HepG2 (cell line): ENCODE data around the gene ELP4. TPM values are rescaled to one million over a fixed set of nuclear protein-coding genes. Genes with fewer than 3 reads are reported as not detected.
A peak's percentile ranks its signal among the peaks of the same experiment; 100 is the strongest.

Source experiments
- ATAC-seq: fragments of 200-7000 bp; cut with Tn5 transposase; 3 replicates; pipeline ENCODE4 v1.9.1; 2020; ENCODE audit warnings: mild to moderate bottlenecking, moderate library complexity
- BruUV-seq: library from RNA; stranded (reverse); fragments of 400-500 nt; replicated peaks from 2 replicates; lab custom pipeline; 2021; lab: Mats Ljungman, UMichigan
- CTCF ChIA-PET: fragments of 300-600 bp; formaldehyde crosslinking; extraction: SDS; loops from one replicate; lab custom pipeline; 2021; ENCODE audit warnings: low total read pairs, inconsistent platforms, low intra/inter-chr PET ratio; lab: Yijun Ruan, JAX
- POLR2A ChIA-PET: fragments of 350-600 bp; sonication (Branson Sonifier 250); formaldehyde crosslinking; loops from one replicate; lab custom pipeline; 2020; ENCODE audit warnings: antibody characterized with exemption, inconsistent platforms; lab: Yijun Ruan, JAX
- DNase-seq: peaks from one replicate; pipeline ENCODE4 v3.0.0-alpha.2; 2015; ENCODE audit warnings: low spot score
- FAIRE-seq: peaks from 3 replicates; lab custom pipeline; 2011; peaks lifted over from hg19 to GRCh38; lab: Jason Lieb, UNC
- H2AFZ ChIP-seq: one replicate; pipeline ENCODE4 v1.6.1; 2011; ENCODE audit warnings: low read length, inconsistent platforms
- H3K27ac ChIP-seq: fragments of 300-600 bp; 3 replicates; pipeline ENCODE4 v1.8.0; 2011; ENCODE audit warnings: mixed run types, mild to moderate bottlenecking, mixed read lengths, low read length, inconsistent platforms; ENCODE audit not compliant: insufficient read depth; ENCODE audit errors: extremely low read length
- H3K27me3 ChIP-seq, 2 experiments: fragments of 200-600 bp in 1 of 2; 2 replicates in 1 of 2; 3 replicates in 1 of 2; pipeline versions ENCODE4 v1.6.0 to v1.8.0; 2011; ENCODE audit warnings: low read length in 2 of 2, mild to moderate bottlenecking in 2 of 2, moderate library complexity in 2 of 2, inconsistent platforms in 1 of 2; ENCODE audit not compliant: insufficient read depth in 2 of 2, control insufficient read depth in 1 of 2
- H3K36me3 ChIP-seq, 2 experiments: fragments of 200-600 bp in 1 of 2; replicated peaks in 1 of 2; 2 replicates in 1 of 2; 3 replicates in 1 of 2; pipeline versions ENCODE4 v1.5.1 to v1.8.0; 2011; ENCODE audit warnings: low read length in 2 of 2, inconsistent platforms in 1 of 2; ENCODE audit not compliant: insufficient read depth in 2 of 2, control insufficient read depth in 1 of 2
- H3K4me1 ChIP-seq: 2 replicates; pipeline ENCODE4 v1.5.1; 2012; ENCODE audit warnings: low read length, inconsistent platforms; ENCODE audit not compliant: insufficient read depth
- H3K4me2 ChIP-seq: 2 replicates; pipeline ENCODE4 v1.6.0; 2011; ENCODE audit warnings: low read depth, low read length, inconsistent platforms
- H3K4me3 ChIP-seq, 3 experiments: fragments of 200-600 bp in 1 of 3; sonication (generic), shearing (Covaris generic) in 1 of 3; replicated peaks in 1 of 3; 2 replicates each; pipeline ENCODE4 v1.5.1; 2011 to 2016; ENCODE audit warnings: low read length in 3 of 3, inconsistent platforms in 2 of 3, low read depth in 2 of 3, mild to moderate bottlenecking in 2 of 3, control low read depth in 1 of 3, mixed read lengths in 1 of 3; ENCODE audit not compliant: insufficient read depth in 1 of 3
- H3K79me2 ChIP-seq: one replicate; pipeline ENCODE4 v1.6.1; 2011; ENCODE audit warnings: low read length, inconsistent platforms; ENCODE audit not compliant: insufficient read depth
- H3K9ac ChIP-seq: 2 replicates; pipeline ENCODE4 v1.6.0; 2011; ENCODE audit warnings: mild to moderate bottlenecking, low read depth, low read length, inconsistent platforms; ENCODE audit not compliant: insufficient read depth
- H3K9me3 ChIP-seq: 2 replicates; pipeline ENCODE4 v1.5.1; 2012; ENCODE audit warnings: mild to moderate bottlenecking, low read length
- H4K20me1 ChIP-seq: 2 replicates; pipeline ENCODE4 v1.6.0; 2011; ENCODE audit warnings: inconsistent platforms, mild to moderate bottlenecking, low read length, moderate library complexity; ENCODE audit not compliant: insufficient read depth
- MAFF ChIP-seq: IDR thresholded peaks from 2 replicates; pipeline ENCODE4 v1.6.1; 2011; ENCODE audit warnings: low read depth, low read length, improper control_type of control experiment
- MAFK ChIP-seq, 2 experiments: IDR thresholded peaks in 1 of 2; conservative IDR thresholded peaks in 1 of 2; 2 replicates each; pipeline ENCODE4 v1.6.1; 2011; ENCODE audit warnings: improper control_type of control experiment in 2 of 2, low read length in 2 of 2
- MIXL1 ChIP-seq: IDR thresholded peaks from 2 replicates; pipeline ENCODE4 v1.6.1; 2016
- PCBP2 ChIP-seq: fragments of 200-400 bp; formaldehyde crosslinking; optimal IDR thresholded peaks from 2 replicates; pipeline ENCODE3; 2018; ENCODE audit warnings: low read length, low read depth; ENCODE audit not compliant: poor library complexity, severe bottlenecking
- POLR2AphosphoS5 ChIP-seq: IDR thresholded peaks from 2 replicates; pipeline ENCODE4 v1.6.1; 2012; ENCODE audit warnings: low read depth, low read length
- TBP ChIP-seq: sonication (generic); formaldehyde crosslinking; IDR thresholded peaks from 2 replicates; pipeline ENCODE4 v1.5.0; 2020; ENCODE audit warnings: missing genetic modification reagents
- ZEB1 ChIP-seq: IDR thresholded peaks from 2 replicates; pipeline ENCODE4 v1.6.1; 2012; ENCODE audit warnings: mild to moderate bottlenecking, low read depth, inconsistent platforms; ENCODE audit not compliant: insufficient replicate concordance
- ZFP36L1 ChIP-seq: sonication (generic); formaldehyde crosslinking; IDR thresholded peaks from 2 replicates; pipeline ENCODE4 v1.8.0; 2022; ENCODE audit warnings: mild to moderate bottlenecking, missing genetic modification reagents, moderate library complexity
- ZFX ChIP-seq: sonication (generic); formaldehyde crosslinking; IDR thresholded peaks from 2 replicates; pipeline ENCODE4 v1.4.0; 2020; ENCODE audit warnings: mild to moderate bottlenecking, low read depth, missing genetic modification reagents, moderate library complexity
- whole genome bisulfite sequencing: methylation state at CpG from one replicate; pipeline ENCODE4 v1.1.6; 2017; ENCODE audit warnings: low lambda C conversion rate; 5-methylcytosine and 5-hydroxymethylcytosine counted together
- in situ Hi-C: cut with HindIII; loops from 2 replicates; pipeline ENCODE4 v1.10.0; 2017; ENCODE audit warnings: low pct_unique_long_range_greater_than_20kb; ENCODE audit not compliant: extremely low pct_ligation_motif_present
- intact Hi-C: fragments of 100-400 bp; cut with micrococcal nuclease; formaldehyde crosslinking; loops from one replicate; pipeline ENCODE4 v1.10.0; 2022; ENCODE audit not compliant: unreplicated experiment
- polyA plus RNA-seq, 8 experiments: library from polyadenylated mRNA; depleted of rRNA in 3 of 8; stranded (reverse) in 7 of 8; unstranded in 1 of 8; fragments of >200 nt; fragmentation: Illumina TruSeq in 4 of 8; extraction: Trizol in 4 of 8; gene quantifications; 2 replicates each; pipeline versions ENCODE4 v1.2.1 to v1.2.3, GENCODE V29; 2011 to 2016; ENCODE audit warnings: low read depth in 4 of 8, missing spikeins in 1 of 8, mixed read lengths in 1 of 8; ENCODE audit not compliant: insufficient read depth in 1 of 8
- total RNA-seq, 5 experiments: library from RNA; depleted of rRNA; stranded (reverse); fragments of >200 nt; fragmentation: Illumina TruSeq; extraction: Trizol; gene quantifications; 2 replicates each; pipeline ENCODE4 v1.2.3, GENCODE V29; 2016; ENCODE audit warnings: low read depth in 1 of 5
- TF ChIP-seq, protein P1 (sequence below): sonication (generic); formaldehyde crosslinking; IDR thresholded peaks from 2 replicates; pipeline ENCODE4 v1.4.0; 2020; ENCODE audit warnings: missing genetic modification reagents
- TF ChIP-seq, protein P2 (sequence below): sonication (generic); formaldehyde crosslinking; IDR thresholded peaks from 2 replicates; pipeline ENCODE4 v1.4.0; 2020; ENCODE audit warnings: missing genetic modification reagents, mild to moderate bottlenecking, borderline replicate concordance
- TF ChIP-seq, protein P3 (sequence below): IDR thresholded peaks from 2 replicates; pipeline ENCODE4 v1.6.1; 2012; ENCODE audit warnings: inconsistent platforms

Gene ELP4
- total and polyA plus RNA-seq, 2 of the 13 experiments (the other 11 are each of a cell fraction or from before 2014, with no cell fraction given) = 12.8 to 19.1 TPM

DNA sequence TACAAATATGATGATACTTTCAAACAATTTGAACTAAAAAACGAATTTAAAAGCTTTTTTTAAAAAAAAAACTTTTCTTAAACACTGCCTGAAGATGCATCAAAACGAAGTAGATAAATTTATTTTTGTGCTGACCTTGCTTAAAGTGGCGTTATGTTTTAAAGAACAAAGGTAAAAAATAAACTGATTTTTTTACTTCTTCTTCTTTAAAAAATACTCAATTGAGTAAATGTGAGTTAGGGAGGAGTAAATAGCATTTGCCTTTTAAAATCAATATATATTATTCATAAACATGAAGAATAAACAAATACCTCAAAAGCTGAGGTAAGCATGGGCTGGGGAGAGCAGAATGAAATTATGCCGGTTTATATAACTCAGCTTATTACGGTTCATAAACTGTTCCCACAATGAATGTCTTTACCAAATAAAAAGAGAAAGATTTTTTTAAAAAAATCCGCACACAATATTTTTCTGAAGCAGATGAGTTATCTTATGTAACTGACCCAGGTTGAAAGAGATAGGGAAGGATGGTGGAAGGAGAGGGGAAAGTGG lies 292.5 kb downstream of the ELP4 start:
- ChIA-PET POLR2A (no interaction called here), CTCF (no interaction called here)
- in situ Hi-C loops = no loop called here
- no peaks in the 10 kb centered on the region for H3K27me3 ChIP-seq
- H3K79me2 ChIP-seq = no peaks in the 10 kb centered on the region
- FAIRE-seq (no peak), DNase-seq (no peak), ATAC-seq (no peak)
- H3K27ac ChIP-seq = no peak overlapping the region
- no peaks in the 10 kb centered on the region for H3K9me3 ChIP-seq
- WGBS = 58% methylated on average over 6 of the region's 6 CpGs
- no peaks in the 10 kb centered on the region for H3K36me3 ChIP-seq
- TF ChIP-seq MAFF (peak; percentile 89), MIXL1 (CRISPR knock-in tag) (no peak), ZEB1 (no peak), MAFK (conservative IDR thresholded peaks at IDR 0.05 in 1 of 2, IDR thresholded peaks at IDR 0.05 in 1 of 2; ENCODE audit: low read length in 2 of 2) (peak; percentile 86 to 93)
- no peak overlapping the region for H3K9ac ChIP-seq
- BruUV-seq = no TSS peak
- H4K20me1 ChIP-seq = no peaks in the 10 kb centered on the region
- intact Hi-C loops = no loop called here
- H2AFZ ChIP-seq = no peak overlapping the region
- H3K4me1 ChIP-seq = no peaks in the 10 kb centered on the region
- H3K4me2 ChIP-seq = no peak overlapping the region
- H3K4me3 ChIP-seq = no peak overlapping the region

DNA sequence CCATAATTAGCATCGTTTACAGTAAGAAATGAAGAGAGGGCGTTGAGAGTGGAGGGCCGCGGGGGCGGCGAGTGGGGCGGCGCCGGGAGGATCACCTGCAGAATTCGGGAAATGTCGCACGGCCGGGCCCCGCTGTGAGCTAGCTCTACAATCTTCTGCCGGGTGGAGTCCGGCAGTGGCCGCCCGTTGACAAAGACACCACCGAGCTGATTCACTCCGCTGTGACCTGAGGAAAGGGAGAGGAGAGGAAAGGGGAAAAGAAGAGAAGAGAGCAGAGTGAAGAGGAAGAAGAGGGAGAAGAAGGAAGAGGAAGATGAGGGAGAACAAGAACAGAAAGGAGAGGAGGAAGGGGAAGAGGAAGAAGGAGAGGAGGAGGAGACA lies 293.0 kb downstream of the ELP4 start:
- H3K36me3 ChIP-seq = no peaks in the 10 kb centered on the region
- no peaks in the 10 kb centered on the region for H3K9me3 ChIP-seq
- no peak overlapping the region for H3K9ac ChIP-seq
- ChIA-PET CTCF (no interaction called here), POLR2A (no interaction called here)
- no peaks in the 10 kb centered on the region for H3K4me1 ChIP-seq
- 84% methylated on average over 20 of the region's 20 CpGs for WGBS
- intact Hi-C loops = no loop called here
- in situ Hi-C loops = no loop called here
- peaks cover 0 to 5% of the 10 kb centered on the region in 2 experiments; a peak in 3 of 5 replicates for H3K27me3 ChIP-seq
- DNase-seq = no peak
- H3K27ac ChIP-seq = no peak overlapping the region
- H3K4me2 ChIP-seq = no peak overlapping the region
- no peak overlapping the region for H2AFZ ChIP-seq
- no peaks in the 10 kb centered on the region for H4K20me1 ChIP-seq
- no TSS peak for BruUV-seq
- H3K4me3 ChIP-seq = no peak overlapping the region
- no peak for FAIRE-seq
- no peak for ATAC-seq
- no peaks in the 10 kb centered on the region for H3K79me2 ChIP-seq
- TF ChIP-seq, protein P1, sequence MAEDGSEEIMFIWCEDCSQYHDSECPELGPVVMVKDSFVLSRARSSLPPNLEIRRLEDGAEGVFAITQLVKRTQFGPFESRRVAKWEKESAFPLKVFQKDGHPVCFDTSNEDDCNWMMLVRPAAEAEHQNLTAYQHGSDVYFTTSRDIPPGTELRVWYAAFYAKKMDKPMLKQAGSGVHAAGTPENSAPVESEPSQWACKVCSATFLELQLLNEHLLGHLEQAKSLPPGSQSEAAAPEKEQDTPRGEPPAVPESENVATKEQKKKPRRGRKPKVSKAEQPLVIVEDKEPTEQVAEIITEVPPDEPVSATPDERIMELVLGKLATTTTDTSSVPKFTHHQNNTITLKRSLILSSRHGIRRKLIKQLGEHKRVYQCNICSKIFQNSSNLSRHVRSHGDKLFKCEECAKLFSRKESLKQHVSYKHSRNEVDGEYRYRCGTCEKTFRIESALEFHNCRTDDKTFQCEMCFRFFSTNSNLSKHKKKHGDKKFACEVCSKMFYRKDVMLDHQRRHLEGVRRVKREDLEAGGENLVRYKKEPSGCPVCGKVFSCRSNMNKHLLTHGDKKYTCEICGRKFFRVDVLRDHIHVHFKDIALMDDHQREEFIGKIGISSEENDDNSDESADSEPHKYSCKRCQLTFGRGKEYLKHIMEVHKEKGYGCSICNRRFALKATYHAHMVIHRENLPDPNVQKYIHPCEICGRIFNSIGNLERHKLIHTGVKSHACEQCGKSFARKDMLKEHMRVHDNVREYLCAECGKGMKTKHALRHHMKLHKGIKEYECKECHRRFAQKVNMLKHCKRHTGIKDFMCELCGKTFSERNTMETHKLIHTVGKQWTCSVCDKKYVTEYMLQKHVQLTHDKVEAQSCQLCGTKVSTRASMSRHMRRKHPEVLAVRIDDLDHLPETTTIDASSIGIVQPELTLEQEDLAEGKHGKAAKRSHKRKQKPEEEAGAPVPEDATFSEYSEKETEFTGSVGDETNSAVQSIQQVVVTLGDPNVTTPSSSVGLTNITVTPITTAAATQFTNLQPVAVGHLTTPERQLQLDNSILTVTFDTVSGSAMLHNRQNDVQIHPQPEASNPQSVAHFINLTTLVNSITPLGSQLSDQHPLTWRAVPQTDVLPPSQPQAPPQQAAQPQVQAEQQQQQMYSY = no peak
- TF ChIP-seq, protein P2, sequence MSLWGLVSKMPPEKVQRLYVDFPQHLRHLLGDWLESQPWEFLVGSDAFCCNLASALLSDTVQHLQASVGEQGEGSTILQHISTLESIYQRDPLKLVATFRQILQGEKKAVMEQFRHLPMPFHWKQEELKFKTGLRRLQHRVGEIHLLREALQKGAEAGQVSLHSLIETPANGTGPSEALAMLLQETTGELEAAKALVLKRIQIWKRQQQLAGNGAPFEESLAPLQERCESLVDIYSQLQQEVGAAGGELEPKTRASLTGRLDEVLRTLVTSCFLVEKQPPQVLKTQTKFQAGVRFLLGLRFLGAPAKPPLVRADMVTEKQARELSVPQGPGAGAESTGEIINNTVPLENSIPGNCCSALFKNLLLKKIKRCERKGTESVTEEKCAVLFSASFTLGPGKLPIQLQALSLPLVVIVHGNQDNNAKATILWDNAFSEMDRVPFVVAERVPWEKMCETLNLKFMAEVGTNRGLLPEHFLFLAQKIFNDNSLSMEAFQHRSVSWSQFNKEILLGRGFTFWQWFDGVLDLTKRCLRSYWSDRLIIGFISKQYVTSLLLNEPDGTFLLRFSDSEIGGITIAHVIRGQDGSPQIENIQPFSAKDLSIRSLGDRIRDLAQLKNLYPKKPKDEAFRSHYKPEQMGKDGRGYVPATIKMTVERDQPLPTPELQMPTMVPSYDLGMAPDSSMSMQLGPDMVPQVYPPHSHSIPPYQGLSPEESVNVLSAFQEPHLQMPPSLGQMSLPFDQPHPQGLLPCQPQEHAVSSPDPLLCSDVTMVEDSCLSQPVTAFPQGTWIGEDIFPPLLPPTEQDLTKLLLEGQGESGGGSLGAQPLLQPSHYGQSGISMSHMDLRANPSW (CRISPR knock-in tag) = no peak
- TF ChIP-seq PCBP2 (no peak), TBP (CRISPR knock-in tag) (no peak), ZFX (CRISPR knock-in tag) (no peak), ZFP36L1 (CRISPR knock-in tag) (no peak), POLR2AphosphoS5 (no peak)
- TF ChIP-seq, protein P3, sequence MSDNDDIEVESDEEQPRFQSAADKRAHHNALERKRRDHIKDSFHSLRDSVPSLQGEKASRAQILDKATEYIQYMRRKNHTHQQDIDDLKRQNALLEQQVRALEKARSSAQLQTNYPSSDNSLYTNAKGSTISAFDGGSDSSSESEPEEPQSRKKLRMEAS = no peak
